ENCODE data around the gene ENOX2. TPM values are rescaled to one million over a fixed set of nuclear protein-coding genes. Genes with fewer than 3 reads are reported as not detected.
A peak's percentile ranks its signal among the peaks of the same experiment; 100 is the strongest.

The ENOX2 gene
- total and polyA plus RNA-seq, 2 of the 13 experiments (the other 11 are each of a cell fraction or from before 2014, with no cell fraction given): 5.9 to 8.5 TPM

- TF ChIP-seq BCLAF1 (IDR thresholded peaks at IDR 0.05) (no peak), ZNF674 (CRISPR knock-in tag; IDR thresholded peaks at IDR 0.05; ENCODE audit: low read depth) (no peak), CHD2 (IDR thresholded peaks at IDR 0.05; ENCODE audit: low read depth, low read length) (no peak), FOXP4 (CRISPR knock-in tag; IDR thresholded peaks at IDR 0.05) (0 out of 2 replicates have a peak, but pooled peaks have one; percentile 18), HHEX (CRISPR knock-in tag; IDR thresholded peaks at IDR 0.05) (no peak), ONECUT2 (CRISPR knock-in tag; IDR thresholded peaks at IDR 0.05) (no peak), ZBTB7B (CRISPR knock-in tag; IDR thresholded peaks at IDR 0.05) (no peak), HBP1 (CRISPR knock-in tag; IDR thresholded peaks at IDR 0.05; ENCODE audit: low read depth) (no peak), GABPB1 (CRISPR knock-in tag; IDR thresholded peaks at IDR 0.05) (peak; percentile 92), ZNF550 (CRISPR knock-in tag; IDR thresholded peaks at IDR 0.05; ENCODE audit: borderline replicate concordance) (no peak), ZNF329 (CRISPR knock-in tag; IDR thresholded peaks at IDR 0.05; ENCODE audit: low read depth) (no peak), ZBED4 (CRISPR knock-in tag; IDR thresholded peaks at IDR 0.05; ENCODE audit: borderline replicate concordance) (no peak), HNF4A (CRISPR knock-in tag; IDR thresholded peaks at IDR 0.05) (no peak; the same call in 1 of the 2 replicates), HIC2 (CRISPR knock-in tag; IDR thresholded peaks at IDR 0.05; ENCODE audit: low read depth) (no peak), HCFC1 (IDR thresholded peaks at IDR 0.05; ENCODE audit: low read depth, low read length) (peak; percentile 82), ZNF441 (CRISPR knock-in tag; IDR thresholded peaks at IDR 0.05; ENCODE audit: borderline replicate concordance) (no peak), ZNF562 (CRISPR knock-in tag; IDR thresholded peaks at IDR 0.05; ENCODE audit: borderline replicate concordance) (no peak)
Measured at GRCh38 chrX:130902783-130903613, at the start of gene ENOX2 (continued).

Measured in HepG2 (cell line).